GM12878 (cell line): ENCODE measurements around the gene UNKL. TPM values are rescaled to one million over a fixed set of nuclear protein-coding genes. Genes with fewer than 3 reads are reported as not detected.

ENCODE experiments used
- ATAC-seq: fragments of 200-7000 bp; cut with Tn5 transposase; 3 replicates; pipeline ENCODE4 v1.9.1; 2020; ENCODE audit warnings: mild to moderate bottlenecking, moderate library complexity
- BruUV-seq: library from RNA; stranded (reverse); fragments of 400-500 nt; replicated peaks from 2 replicates; lab custom pipeline; 2021; lab: Mats Ljungman, UMichigan
- CTCF ChIA-PET: fragments of 300-600 bp; sonication (Branson Sonifier 250); formaldehyde crosslinking; extraction: SDS; loops from one replicate; lab custom pipeline; 2021; ENCODE audit warnings: inconsistent platforms; lab: Yijun Ruan, JAX
- POLR2A ChIA-PET: fragments of 350-600 bp; formaldehyde crosslinking; extraction: SDS; loops from one replicate; lab custom pipeline; 2021; ENCODE audit warnings: inconsistent platforms; lab: Charles Lee
- RAD21 ChIA-PET: fragments of 300-600 bp; sonication (Branson Sonifier 250); formaldehyde crosslinking; loops from one replicate; lab custom pipeline; 2023; ENCODE audit warnings: antibody characterized with exemption; ENCODE audit not compliant: unreplicated experiment; lab: Charles Lee
- SMC1A ChIA-PET: fragments of 300-600 bp; sonication (Branson Sonifier 250); formaldehyde crosslinking; loops from one replicate; lab custom pipeline; 2023; ENCODE audit not compliant: unreplicated experiment, uncharacterized antibody; lab: Charles Lee
- DNase-seq: peaks from one replicate; pipeline ENCODE4 v3.0.0-alpha.2; 2011; ENCODE audit warnings: low read depth, low spot score
- FAIRE-seq: peaks from 3 replicates; lab custom pipeline; 2011; peaks lifted over from hg19 to GRCh38; lab: Jason Lieb, UNC
- H2AFZ ChIP-seq: 2 replicates; pipeline ENCODE4 v1.6.0; 2011; ENCODE audit warnings: low read depth, low read length, control low read depth; ENCODE audit not compliant: control insufficient read depth
- H3K27ac ChIP-seq: 2 replicates; pipeline ENCODE4 v1.5.1; 2011; ENCODE audit warnings: control low read depth; ENCODE audit not compliant: control insufficient read depth, insufficient read depth
- H3K27me3 ChIP-seq, 2 experiments: replicated peaks in 1 of 2; 2 replicates each; pipeline versions ENCODE4 v1.6.0 to v1.6.1; 2011; ENCODE audit warnings: low read length in 1 of 2; ENCODE audit not compliant: control insufficient read depth in 2 of 2, insufficient read depth in 2 of 2
- H3K36me3 ChIP-seq, 2 experiments: 2 replicates each; pipeline ENCODE4 v1.5.1; 2011; ENCODE audit warnings: low read length in 1 of 2; ENCODE audit not compliant: control insufficient read depth in 2 of 2, insufficient read depth in 2 of 2
- H3K4me1 ChIP-seq: 2 replicates; pipeline ENCODE4 v1.6.1; 2011; ENCODE audit warnings: mild to moderate bottlenecking, low read length, moderate library complexity, mixed read lengths; ENCODE audit not compliant: control insufficient read depth, insufficient read depth
- H3K4me2 ChIP-seq: 2 replicates; pipeline ENCODE4 v1.6.0; 2011; ENCODE audit warnings: control low read depth; ENCODE audit not compliant: control insufficient read depth, insufficient read depth
- H3K4me3 ChIP-seq: fragments of 200-600 bp; sonication (generic); 2 replicates; pipeline ENCODE4 v1.5.1; 2016
- H3K79me2 ChIP-seq: 2 replicates; pipeline ENCODE4 v1.6.0; 2011; ENCODE audit warnings: low read length; ENCODE audit not compliant: control insufficient read depth, insufficient read depth
- H3K9ac ChIP-seq: 2 replicates; pipeline ENCODE4 v1.8.0; 2011; ENCODE audit warnings: low read length, control low read depth, mixed read lengths; ENCODE audit not compliant: control insufficient read depth, insufficient read depth
- H3K9me3 ChIP-seq: replicated peaks from 3 replicates; pipeline ENCODE4 v1.5.1; 2011; ENCODE audit warnings: mild to moderate bottlenecking, low read length; ENCODE audit not compliant: control insufficient read depth, insufficient read depth
- H4K20me1 ChIP-seq: 2 replicates; pipeline ENCODE4 v1.6.0; 2011; ENCODE audit not compliant: control insufficient read depth, insufficient read depth
- BACH1 ChIP-seq: fragments of 450-650 bp; IDR thresholded peaks from 2 replicates; pipeline ENCODE4 v1.6.1; 2017; ENCODE audit warnings: mild to moderate bottlenecking, borderline replicate concordance
- BCL11A ChIP-seq: IDR thresholded peaks from 2 replicates; pipeline ENCODE4 v1.6.1; 2011; ENCODE audit warnings: low read depth, low read length
- BRCA1 ChIP-seq: IDR thresholded peaks from 2 replicates; pipeline ENCODE4 v1.6.1; 2011; ENCODE audit warnings: low read depth, low read length, improper control_type of control experiment
- EP300 ChIP-seq, 2 experiments: fragments of 150-350 bp in 1 of 2; IDR thresholded peaks; 2 replicates each; pipeline ENCODE4 v1.6.1; 2011 to 2012; ENCODE audit warnings: low read depth in 2 of 2, low read length in 2 of 2, borderline replicate concordance in 1 of 2, improper control_type of control experiment in 1 of 2, inconsistent platforms in 1 of 2; ENCODE audit not compliant: control insufficient read depth in 1 of 2
- MTA3 ChIP-seq: IDR thresholded peaks from 2 replicates; pipeline ENCODE4 v1.6.1; 2012; ENCODE audit warnings: low read length, inconsistent platforms, borderline replicate concordance
- RCOR1 ChIP-seq: conservative IDR thresholded peaks from 2 replicates; pipeline ENCODE4 v1.6.1; 2012; ENCODE audit warnings: low read depth, low read length, improper control_type of control experiment
- RUNX3 ChIP-seq: IDR thresholded peaks from 2 replicates; pipeline ENCODE4 v1.6.1; 2012; ENCODE audit warnings: low read length, inconsistent platforms
- SPI1 ChIP-seq: IDR thresholded peaks from 2 replicates; pipeline ENCODE4 v1.6.1; 2011; ENCODE audit warnings: low read depth, mild to moderate bottlenecking, low read length, moderate library complexity, borderline replicate concordance; ENCODE audit not compliant: insufficient read depth
- SUZ12 ChIP-seq: fragments of 200-600 bp; sonication (generic); IDR thresholded peaks from one replicate; pipeline ENCODE4 v1.6.1; 2018; ENCODE audit warnings: antibody characterized with exemption, mild to moderate bottlenecking; ENCODE audit not compliant: unreplicated experiment
- ZNF592 ChIP-seq: fragments of 450-650 bp; IDR thresholded peaks from 2 replicates; pipeline ENCODE4 v1.6.1; 2017; ENCODE audit warnings: mild to moderate bottlenecking, moderate library complexity
- WGBS: methylation state at CpG from one replicate; pipeline ENCODE4 v1.1.6; 2016; ENCODE audit warnings: low lambda C conversion rate; ENCODE audit not compliant: insufficient replicate concordance, insufficient coverage; ENCODE audit errors: missing lambda C conversion rate; 5-methylcytosine and 5-hydroxymethylcytosine counted together
- in situ Hi-C: fragments of 300-500 bp; cut with MboI; formaldehyde crosslinking; loops from 9 replicates; pipeline ENCODE4 v1.14.3; 2018; ENCODE audit warnings: mixed read lengths
- intact Hi-C: fragments of 100-400 bp; cut with micrococcal nuclease; formaldehyde crosslinking; loops from one replicate; pipeline ENCODE4 v1.14.2; 2022; ENCODE audit not compliant: unreplicated experiment
- polyA plus RNA-seq, 11 experiments: library from polyadenylated mRNA; depleted of rRNA in 4 of 11; unstranded in 6 of 11; stranded (reverse) in 5 of 11; fragments of >200 nt; fragmentation: Nextera tagmentation in 4 of 11; fragmentation: Illumina TruSeq in 1 of 11; extraction: Ambion mirVana in 4 of 11; extraction: Trizol in 1 of 11; gene quantifications; 1 replicate in 1 of 11; 2 replicates in 10 of 11; pipeline versions ENCODE4 v1.2.1 to v1.2.3, GENCODE V29; 2011 to 2016; ENCODE audit warnings: inconsistent platforms in 2 of 11, missing spikeins in 2 of 11, low read depth in 1 of 11
- total RNA-seq, 4 experiments: library from RNA; depleted of rRNA in 3 of 4; stranded (reverse); fragments of >200 nt in 3 of 4; fragmentation: Illumina TruSeq in 1 of 4; extraction: Trizol in 1 of 4; gene quantifications; 2 replicates each; pipeline versions ENCODE4 v1.2.1 to v1.2.3, GENCODE V29; 2013 to 2021
- TF ChIP-seq, protein P1 (sequence below): IDR thresholded peaks from 2 replicates; pipeline ENCODE4 v1.6.1; 2012; ENCODE audit warnings: mild to moderate bottlenecking, low read depth, low read length

Gene UNKL
- total and polyA plus RNA-seq, 10 of the 15 experiments (the other 5 are each of a cell fraction or from before 2014, with no cell fraction given) = 0.40 to 21.6 (median 9.1) TPM

- DNase-seq (no peak), FAIRE-seq (no peak), ATAC-seq (no peak)
- no TSS peak for BruUV-seq
- Histone ChIP-seq H3K9me3 (no peaks in the 10 kb centered on the region), H2AFZ (no peak overlapping the region), H3K4me1 (peaks cover 8% of the 10 kb centered on the region; the same call in 1 of the 2 replicates), H3K27ac (no peak overlapping the region), H3K4me3 (no peak overlapping the region), H4K20me1 (no peaks in the 10 kb centered on the region), H3K27me3 (no peaks in the 10 kb centered on the region), H3K4me2 (no peak overlapping the region), H3K9ac (no peak overlapping the region), H3K36me3 (peaks cover 0 to 2% of the 10 kb centered on the region in 2 experiments; a peak in 2 of 4 replicates), H3K79me2 (peaks cover 18% of the 10 kb centered on the region)
- POLR2A ChIA-PET = no interaction called here
- CTCF ChIA-PET = interaction anchor here (0.7 kb wide), 1 partner anchor 38 kb away, joined by 3 read pairs; the partner anchor contains the start of gene UQCC4
- RAD21 ChIA-PET = no interaction called here
- in situ Hi-C loops (no loop called here), intact Hi-C loops (no loop called here)
- SMC1A ChIA-PET = no interaction called here
- 87% methylated on average over 9 of the region's 9 CpGs for WGBS
- TF ChIP-seq BCL11A (no peak), EP300 (IDR thresholded peaks at IDR 0.05; ENCODE audit: borderline replicate concordance in 1 of 2, control insufficient read depth in 1 of 2, low read depth in 2 of 2, low read length in 2 of 2) (no peak), SPI1 (no peak), RCOR1 (no peak), SUZ12 (no peak), BACH1 (no peak), BRCA1 (no peak), RUNX3 (no peak), MTA3 (no peak), ZNF592 (no peak)
- TF ChIP-seq, protein P1, sequence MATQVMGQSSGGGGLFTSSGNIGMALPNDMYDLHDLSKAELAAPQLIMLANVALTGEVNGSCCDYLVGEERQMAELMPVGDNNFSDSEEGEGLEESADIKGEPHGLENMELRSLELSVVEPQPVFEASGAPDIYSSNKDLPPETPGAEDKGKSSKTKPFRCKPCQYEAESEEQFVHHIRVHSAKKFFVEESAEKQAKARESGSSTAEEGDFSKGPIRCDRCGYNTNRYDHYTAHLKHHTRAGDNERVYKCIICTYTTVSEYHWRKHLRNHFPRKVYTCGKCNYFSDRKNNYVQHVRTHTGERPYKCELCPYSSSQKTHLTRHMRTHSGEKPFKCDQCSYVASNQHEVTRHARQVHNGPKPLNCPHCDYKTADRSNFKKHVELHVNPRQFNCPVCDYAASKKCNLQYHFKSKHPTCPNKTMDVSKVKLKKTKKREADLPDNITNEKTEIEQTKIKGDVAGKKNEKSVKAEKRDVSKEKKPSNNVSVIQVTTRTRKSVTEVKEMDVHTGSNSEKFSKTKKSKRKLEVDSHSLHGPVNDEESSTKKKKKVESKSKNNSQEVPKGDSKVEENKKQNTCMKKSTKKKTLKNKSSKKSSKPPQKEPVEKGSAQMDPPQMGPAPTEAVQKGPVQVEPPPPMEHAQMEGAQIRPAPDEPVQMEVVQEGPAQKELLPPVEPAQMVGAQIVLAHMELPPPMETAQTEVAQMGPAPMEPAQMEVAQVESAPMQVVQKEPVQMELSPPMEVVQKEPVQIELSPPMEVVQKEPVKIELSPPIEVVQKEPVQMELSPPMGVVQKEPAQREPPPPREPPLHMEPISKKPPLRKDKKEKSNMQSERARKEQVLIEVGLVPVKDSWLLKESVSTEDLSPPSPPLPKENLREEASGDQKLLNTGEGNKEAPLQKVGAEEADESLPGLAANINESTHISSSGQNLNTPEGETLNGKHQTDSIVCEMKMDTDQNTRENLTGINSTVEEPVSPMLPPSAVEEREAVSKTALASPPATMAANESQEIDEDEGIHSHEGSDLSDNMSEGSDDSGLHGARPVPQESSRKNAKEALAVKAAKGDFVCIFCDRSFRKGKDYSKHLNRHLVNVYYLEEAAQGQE = no peak
Measured at GRCh38 chr16:1381612-1382406, 32.7 kb downstream of the UNKL start.
